HepG2 (cell line): ENCODE results near the gene GPR162.

Experiments used
- BCL3 ChIP-seq: sonication (generic); formaldehyde crosslinking; IDR thresholded peaks from 2 replicates; pipeline ENCODE4 v1.5.1; 2020; ENCODE audit warnings: mild to moderate bottlenecking, missing genetic modification reagents, moderate library complexity
- EP300 ChIP-seq, 3 experiments: sonication (generic) in 1 of 3; formaldehyde crosslinking in 1 of 3; IDR thresholded peaks; 2 replicates each; pipeline versions ENCODE4 v1.5.1 to v1.6.1; 2011 to 2020; ENCODE audit warnings: low read depth in 2 of 3, low read length in 2 of 3, borderline replicate concordance in 1 of 3, improper control_type of control experiment in 1 of 3, mild to moderate bottlenecking in 1 of 3, missing genetic modification reagents in 1 of 3, moderate library complexity in 1 of 3
- KDM2A ChIP-seq: sonication (generic); formaldehyde crosslinking; IDR thresholded peaks from 2 replicates; pipeline ENCODE4 v1.4.0; 2020; ENCODE audit warnings: low read depth, missing genetic modification reagents, borderline replicate concordance
- MEIS2 ChIP-seq: sonication (generic); formaldehyde crosslinking; IDR thresholded peaks from 2 replicates; pipeline ENCODE4 v1.9.0; 2021; ENCODE audit warnings: mild to moderate bottlenecking, missing genetic modification reagents
- REXO4 ChIP-seq: sonication (generic); formaldehyde crosslinking; IDR thresholded peaks from 2 replicates; pipeline ENCODE4 v1.8.0; 2022; ENCODE audit warnings: missing genetic modification reagents, mild to moderate bottlenecking, borderline replicate concordance
- YY1 ChIP-seq: IDR thresholded peaks from 2 replicates; pipeline ENCODE4 v1.6.1; 2011; ENCODE audit warnings: low read length, low read depth, moderate library complexity, mild to moderate bottlenecking; ENCODE audit not compliant: insufficient read depth, insufficient replicate concordance
- ZFP36 ChIP-seq: fragments of 150-350 bp; IDR thresholded peaks from 2 replicates; pipeline ENCODE4 v1.6.1; 2018; ENCODE audit warnings: borderline replicate concordance, low read length, low read depth; ENCODE audit not compliant: partially characterized antibody
- TF ChIP-seq, protein P1 (sequence below): sonication (generic); formaldehyde crosslinking; IDR thresholded peaks from 2 replicates; pipeline ENCODE4 v1.8.0; 2022; ENCODE audit warnings: missing genetic modification reagents, mild to moderate bottlenecking, inconsistent platforms, borderline replicate concordance
- TF ChIP-seq, protein P2 (sequence below): sonication (generic); formaldehyde crosslinking; IDR thresholded peaks from 2 replicates; pipeline ENCODE4 v1.5.0; 2020; ENCODE audit warnings: mild to moderate bottlenecking, missing genetic modification reagents, moderate library complexity

GRCh38 chr12:6817098-6817497, 4.5 kb upstream of the GPR162 start:
- TF ChIP-seq MEIS2 (CRISPR knock-in tag) (no peak), KDM2A (no peak), EP300 (IDR thresholded peaks at IDR 0.05; ENCODE audit: low read depth in 2 of 2, low read length in 2 of 2) (no peak), EP300 (CRISPR knock-in tag; IDR thresholded peaks at IDR 0.05; ENCODE audit: borderline replicate concordance) (no peak), YY1 (no peak), REXO4 (CRISPR knock-in tag) (no peak), BCL3 (no peak), ZFP36 (no peak)
- TF ChIP-seq, protein P1, sequence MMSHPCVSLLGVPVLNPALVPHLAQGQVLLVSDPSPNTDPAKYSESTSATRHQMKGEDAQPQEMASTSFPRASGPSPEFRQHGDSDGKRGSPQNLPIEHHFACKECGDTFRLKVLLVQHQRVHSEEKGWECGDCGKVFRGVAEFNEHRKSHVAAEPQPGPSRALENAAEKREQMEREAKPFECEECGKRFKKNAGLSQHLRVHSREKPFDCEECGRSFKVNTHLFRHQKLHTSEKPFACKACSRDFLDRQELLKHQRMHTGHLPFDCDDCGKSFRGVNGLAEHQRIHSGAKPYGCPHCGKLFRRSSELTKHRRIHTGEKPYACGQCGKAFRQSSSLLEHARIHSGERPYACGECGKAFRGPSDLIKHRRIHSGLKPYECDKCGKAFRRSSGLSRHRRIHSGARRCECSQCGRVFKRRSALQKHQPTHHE (CRISPR knock-in tag): no peak
- TF ChIP-seq, protein P2, sequence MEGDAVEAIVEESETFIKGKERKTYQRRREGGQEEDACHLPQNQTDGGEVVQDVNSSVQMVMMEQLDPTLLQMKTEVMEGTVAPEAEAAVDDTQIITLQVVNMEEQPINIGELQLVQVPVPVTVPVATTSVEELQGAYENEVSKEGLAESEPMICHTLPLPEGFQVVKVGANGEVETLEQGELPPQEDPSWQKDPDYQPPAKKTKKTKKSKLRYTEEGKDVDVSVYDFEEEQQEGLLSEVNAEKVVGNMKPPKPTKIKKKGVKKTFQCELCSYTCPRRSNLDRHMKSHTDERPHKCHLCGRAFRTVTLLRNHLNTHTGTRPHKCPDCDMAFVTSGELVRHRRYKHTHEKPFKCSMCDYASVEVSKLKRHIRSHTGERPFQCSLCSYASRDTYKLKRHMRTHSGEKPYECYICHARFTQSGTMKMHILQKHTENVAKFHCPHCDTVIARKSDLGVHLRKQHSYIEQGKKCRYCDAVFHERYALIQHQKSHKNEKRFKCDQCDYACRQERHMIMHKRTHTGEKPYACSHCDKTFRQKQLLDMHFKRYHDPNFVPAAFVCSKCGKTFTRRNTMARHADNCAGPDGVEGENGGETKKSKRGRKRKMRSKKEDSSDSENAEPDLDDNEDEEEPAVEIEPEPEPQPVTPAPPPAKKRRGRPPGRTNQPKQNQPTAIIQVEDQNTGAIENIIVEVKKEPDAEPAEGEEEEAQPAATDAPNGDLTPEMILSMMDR (CRISPR knock-in tag): no peak
